NCI-H524 treated with DMSO at 0.1 percent for 48 hours (cell line): Measurements from ENCODE around the gene NPAS2.

Experiments used
- DNase-seq: peaks from one replicate; lab custom pipeline; 2025; lab: John Stamatoyannopoulos, UW

Gene NPAS2

DNA sequence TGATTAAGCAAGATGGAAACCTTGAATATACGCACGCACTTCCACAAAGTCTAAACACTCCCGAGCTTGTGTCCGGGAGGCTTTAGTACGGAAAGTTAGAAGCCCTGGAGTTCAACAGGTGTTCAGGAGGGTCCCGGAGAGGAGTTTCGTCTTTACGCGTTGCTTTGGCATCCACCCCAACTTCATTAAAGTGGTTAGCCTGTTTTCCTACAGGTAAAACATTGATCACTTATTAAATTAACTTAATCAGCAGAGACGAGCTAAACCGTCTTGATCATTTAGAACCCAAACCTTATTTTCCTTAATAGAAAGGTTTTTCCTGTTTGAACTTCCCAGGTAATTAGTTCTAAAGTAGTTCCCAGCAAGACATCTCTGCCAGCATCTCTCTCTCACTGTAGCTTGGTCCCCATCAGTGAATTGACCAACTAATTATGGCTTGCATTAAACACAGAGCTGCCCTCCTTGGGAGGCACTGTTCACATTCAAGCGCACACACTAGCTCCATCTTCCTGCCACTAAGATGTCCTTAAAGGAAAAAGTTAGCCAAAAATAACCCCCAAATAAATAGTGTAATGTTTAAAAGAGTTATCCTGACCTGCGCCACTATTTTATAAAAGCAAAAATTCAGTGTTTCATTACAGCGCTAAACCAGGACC is 1.4 kb downstream of the NPAS2 start:
- DNase-seq: no peak

DNA sequence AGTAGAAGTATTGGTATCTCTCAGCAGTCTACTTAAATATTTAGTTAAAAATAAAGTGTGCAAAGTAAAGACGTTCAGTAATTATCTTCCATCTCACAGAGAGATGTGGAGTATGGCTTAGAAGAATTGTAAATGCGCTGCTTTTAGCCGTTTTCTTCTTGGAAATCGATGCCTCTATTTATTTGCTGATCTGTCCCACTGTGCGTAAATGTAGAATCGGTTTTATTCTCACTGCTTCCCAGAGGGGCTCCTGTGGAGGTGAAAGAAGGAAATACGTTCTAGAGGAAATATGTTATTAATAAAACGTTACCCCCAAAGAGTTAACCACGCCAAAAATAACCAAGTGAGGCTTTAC is 1.9 kb downstream of the NPAS2 start:
- DNase-seq: no peak

DNA sequence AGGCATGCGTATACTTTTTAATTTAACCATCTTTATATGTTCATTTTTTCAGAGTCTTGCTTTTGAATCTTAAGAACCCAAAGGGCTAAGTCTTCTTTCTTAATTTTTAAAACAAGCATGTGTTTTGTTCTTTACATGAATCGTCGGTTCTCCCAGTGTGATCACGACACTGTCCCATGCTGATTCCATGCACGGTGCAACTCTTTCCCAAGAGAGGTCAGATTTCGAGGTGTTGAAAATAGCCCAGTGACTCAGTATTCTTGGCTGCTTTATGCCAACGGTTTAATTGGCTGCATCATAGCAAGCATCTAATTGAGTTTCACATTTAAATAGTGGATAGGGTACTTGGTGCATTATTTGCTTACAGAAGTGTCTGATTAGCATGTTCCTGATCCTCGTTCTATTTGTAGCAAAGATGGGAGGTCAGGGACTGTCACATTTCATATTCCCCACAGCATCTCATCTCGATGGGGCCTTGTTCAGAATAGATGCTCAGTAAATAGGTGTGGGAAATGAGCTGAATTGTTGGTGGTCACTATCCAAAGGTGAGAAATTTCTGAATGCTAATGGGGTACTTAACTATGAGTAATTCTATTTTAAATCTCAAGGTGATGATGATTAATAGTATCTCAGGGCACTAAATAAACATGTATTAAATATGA is 2.8 kb downstream of the NPAS2 start:
- DNase-seq: no peak

DNA sequence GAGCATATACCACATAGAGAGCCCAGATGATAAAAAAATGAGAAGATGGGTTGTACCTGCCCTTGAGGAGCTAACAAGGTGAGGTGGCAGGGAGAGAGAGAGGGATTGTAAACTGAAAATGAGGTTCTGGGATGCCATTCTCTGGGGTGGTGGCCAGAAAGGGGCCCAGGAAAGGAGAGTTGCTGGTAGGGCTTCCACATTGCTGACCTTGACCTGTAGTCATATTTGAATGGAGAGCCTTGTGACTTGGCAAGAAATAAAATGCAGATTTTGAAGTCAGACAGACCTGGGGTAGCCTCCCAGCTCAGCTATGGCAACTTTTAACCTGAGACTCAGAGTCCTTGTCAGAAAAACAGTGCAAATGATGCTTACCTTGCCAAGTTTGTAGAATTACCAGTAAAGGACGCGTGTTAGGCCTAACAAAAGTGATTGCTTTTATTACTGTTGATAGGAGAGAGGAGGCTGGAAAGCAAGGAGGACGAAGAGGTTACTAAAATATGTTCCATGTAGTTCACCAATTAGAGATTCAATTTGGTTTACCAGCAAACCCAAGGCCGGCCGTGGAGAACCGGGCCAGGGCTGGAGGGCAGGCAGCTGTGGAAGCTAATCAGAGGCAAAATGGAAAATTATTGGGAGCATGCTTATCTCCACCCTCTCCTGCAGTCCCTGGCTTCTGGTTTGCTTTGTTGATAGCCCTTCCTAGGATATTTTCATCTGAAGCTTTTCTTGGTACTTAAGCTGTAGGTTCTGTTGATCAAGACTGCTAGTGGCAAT is 3.9 kb downstream of the NPAS2 start:
- no peak for DNase-seq

DNA sequence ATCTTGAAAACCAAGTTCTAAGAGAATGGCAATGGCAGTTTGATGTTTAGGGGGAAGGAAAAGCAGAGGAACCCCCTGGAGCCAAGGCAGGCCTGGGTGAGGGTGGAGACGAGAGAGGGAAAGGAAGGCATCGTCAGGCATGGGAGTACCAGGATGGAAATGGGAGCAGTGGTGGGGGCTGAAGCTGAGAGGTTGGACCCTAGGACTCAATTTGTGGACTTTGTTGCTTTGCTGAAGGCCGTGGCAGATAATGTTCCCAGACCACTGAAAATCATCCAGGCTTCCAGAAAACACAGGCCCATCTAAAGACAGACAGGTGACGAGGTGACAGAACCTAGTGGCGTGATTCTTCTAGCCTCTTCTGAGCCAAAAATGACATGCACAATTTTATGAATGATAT is 4.9 kb downstream of the NPAS2 start:
- no peak for DNase-seq

DNA sequence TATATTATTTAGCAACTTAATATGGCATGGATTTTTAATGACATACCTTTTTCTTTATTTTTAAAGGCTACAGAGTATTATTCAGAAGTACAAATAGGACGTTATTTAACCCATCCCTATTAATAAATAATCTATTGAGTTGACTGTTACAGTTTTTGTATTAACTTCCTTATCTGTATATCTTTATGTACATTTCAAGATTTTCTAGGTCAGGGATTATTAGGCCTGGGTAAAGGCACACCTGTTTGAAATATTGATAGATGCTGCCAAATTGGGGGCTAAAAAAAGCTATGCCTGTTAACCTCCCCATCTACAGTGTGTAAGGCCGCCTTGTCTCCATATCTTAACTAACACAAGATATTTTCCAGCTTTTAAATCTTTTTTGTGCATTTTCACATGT is 6.6 kb downstream of the NPAS2 start:
- DNase-seq: no peak

DNA sequence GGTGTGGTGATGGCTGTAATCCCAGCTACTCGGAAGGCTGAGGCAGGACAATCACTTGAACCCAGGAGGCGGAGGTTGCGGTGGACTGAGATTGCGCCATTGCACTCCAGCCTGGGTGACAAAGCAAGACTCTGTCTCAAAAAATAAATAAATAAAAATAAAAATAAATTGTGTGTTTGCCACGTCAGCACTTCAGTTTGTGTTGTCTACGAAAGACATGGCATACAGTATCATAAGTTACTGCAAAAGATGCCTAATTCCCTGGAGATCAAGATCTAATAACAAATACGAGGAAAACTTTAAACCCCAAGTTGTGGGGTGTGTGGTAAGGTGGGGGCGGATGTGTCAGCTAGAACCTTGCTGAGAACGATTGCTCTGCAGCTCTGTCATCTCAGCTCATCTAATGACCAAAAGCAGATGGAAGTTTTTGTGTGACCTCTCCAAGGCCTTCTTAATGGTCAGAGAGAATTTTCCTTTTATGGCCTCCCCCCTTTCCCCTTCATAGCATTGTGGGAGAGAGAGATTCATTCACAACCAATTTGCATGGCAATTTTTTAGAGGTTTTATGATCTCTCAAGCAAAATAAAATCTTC is 11.3 kb downstream of the NPAS2 start:
- DNase-seq: no peak

DNA sequence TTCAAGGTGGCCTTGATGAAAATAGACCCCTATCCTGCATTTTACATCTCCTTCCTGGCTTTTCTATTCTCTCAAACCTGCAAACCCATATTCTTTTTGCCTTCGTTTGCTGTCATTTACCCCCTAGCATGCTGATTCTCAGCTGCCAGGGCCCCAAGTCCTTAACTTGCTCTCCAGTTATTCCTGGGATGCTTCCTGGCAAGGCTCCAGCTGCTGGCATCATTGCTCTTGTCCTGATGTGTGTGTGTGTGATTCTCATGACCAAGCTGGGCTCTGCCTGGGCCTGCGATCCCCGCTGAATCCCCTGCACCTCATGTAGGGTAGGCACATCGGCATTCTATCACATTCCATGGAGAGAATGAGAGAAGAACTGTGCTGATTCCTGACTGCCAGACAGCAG is 11.9 kb downstream of the NPAS2 start:
- DNase-seq: no peak

DNA sequence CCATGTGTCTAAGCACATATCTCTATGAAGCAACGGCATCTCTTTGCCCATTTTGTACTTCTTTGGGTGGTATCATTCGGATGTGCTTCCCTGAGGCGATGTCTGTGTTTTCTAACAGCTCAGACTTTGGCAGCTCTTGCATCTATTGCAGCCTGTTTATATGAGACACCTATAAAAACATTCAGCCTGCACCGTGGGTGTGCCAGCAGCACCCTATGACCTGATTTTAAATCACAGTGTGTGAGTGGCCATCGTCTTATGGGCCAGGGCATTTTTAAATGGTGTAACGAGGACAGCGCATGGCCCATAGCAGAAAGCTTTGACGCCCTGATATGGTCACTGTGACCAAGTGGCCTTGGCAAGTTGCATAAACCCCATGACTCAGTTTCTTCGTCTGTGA is 12.9 kb downstream of the NPAS2 start:
- DNase-seq: no peak

DNA sequence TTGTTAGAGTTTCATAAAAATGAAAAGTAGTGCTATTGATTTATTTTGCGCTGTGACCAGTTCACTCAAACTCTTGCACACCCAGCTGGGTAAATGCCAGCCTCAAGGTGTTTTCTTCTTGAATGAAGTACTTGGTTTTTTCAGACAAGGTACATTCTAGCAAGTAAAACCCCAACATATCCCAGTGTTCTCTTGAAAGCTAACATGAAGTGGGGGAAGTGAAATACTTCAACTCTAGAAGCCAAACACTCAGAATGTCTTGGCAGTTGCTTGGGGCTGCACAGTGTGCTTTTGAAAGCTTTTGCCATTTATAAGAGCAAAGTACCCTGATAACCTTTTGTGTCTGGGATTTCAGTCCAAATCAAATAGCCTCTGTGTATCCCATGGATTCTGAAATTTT is 13.4 kb downstream of the NPAS2 start:
- DNase-seq: no peak

DNA sequence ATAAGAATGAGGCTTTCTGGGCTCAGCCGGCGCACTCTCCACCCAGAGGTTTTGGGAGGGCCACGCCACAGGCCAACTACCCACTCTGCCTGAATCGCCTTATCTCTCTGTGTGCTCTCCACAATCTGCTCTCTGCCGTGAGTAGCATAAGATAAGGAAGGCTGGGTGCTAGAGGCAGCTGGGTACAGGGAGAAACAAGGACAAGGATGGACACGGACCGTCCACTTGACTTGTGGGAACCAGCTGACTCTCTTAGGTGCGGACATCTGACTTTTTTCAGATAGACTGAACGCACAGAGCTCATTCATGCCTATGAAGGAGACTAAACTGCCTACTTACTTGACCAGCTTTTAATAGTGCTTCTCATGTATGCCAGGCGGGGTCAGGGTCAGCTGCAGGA is 14.3 kb downstream of the NPAS2 start:
- DNase-seq: no peak

DNA sequence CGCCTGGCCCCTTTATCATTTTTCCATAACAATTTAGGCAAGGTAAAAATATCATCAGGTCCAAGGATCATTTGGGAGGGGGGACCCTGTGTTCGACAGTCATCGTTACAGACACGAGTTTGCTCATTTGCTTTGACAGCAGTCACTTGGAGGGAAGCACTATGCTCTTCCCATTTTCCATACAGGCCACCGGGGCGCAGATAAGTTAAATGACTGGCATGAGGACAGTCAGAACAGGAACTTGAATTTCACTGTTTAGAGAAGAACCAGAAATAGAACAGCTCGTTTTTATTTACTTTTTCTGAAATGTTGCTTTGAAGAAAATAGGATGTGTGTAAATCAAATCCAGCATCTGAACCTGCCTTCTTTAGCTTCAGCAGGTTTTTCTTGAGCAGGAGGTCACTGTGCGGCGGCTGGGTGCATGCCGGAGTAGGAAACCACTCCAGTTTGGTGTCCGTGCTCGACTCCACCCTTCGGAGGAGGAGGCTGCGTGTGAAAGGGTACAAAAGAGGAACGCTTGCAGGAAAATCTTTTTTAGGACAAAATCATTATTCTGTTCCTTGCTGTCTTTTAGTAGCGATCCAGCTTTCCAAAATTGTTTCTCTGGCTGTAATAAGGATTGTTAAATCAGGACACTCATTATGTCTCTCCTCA is 15.2 kb downstream of the NPAS2 start:
- DNase-seq: no peak

DNA sequence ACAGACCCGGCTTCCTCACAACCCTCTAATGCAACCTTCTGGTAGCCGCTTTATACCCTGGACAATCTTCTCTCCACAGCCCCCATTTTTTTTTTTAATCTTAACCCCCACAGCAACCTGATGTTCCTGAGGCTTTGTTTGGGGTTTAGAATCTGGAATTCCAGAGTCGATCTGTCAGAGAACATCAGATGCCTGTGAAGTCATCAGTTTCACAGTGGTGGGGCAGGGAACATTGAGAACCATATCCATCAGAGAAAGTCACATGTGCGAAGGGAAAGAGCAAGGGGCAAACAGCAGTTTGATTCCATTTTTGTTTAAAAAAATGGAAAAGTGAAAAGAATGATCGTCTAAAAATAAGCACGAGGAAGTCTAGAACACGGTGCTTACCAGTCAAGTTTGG is 20.6 kb downstream of the NPAS2 start:
- no peak for DNase-seq

DNA sequence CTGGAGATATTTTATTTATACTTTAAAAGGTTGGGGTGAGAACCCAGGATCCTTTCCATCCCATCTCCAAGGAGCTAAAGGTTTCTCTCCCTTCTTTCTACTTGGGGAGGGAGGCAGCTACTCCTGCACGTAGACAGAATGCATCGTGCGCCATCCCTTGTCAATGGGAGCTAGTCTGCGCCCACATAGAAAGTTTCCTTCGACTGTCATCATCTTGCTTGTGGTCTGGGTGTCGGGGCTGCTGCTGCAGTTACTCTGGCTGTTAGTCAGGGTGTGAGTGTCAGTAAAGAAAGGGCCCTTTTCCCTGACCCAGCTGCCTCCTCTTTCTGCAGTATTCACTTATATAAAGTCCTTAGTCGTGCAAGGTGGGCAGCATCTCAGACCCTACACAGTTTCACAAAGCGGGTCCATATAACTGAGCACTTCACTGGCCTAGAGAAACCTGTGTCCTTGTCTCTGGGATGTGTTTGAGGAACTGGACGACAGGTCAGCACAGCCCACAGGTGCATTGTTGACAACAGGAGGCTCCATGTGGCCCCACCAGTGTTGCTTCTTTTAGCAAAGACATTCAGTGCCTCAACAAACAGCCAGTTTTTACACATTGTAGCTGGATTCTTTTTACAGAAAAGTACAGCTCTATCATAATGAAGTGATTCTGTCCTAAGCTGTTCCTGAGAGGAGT is 22.4 kb downstream of the NPAS2 start:
- no peak for DNase-seq

DNA sequence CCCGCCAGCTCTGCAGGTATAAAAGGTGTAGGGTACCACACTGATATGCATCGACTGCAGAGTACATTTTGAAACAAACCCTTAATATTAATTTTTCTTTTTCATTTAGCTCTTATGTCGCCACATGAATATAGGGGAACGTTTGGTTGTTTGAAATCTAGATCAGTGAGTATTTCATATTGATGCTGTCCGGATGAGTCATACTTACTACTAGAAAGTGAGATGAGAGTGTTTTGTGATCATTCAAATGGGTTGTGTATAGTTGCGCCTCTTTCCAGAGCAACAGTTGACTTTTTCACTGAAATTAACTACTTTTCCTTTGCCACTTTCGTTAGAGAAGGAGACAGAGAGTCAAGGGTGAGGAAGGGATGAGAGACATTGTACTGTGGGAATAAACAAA is 24.6 kb downstream of the NPAS2 start:
- no peak for DNase-seq

DNA sequence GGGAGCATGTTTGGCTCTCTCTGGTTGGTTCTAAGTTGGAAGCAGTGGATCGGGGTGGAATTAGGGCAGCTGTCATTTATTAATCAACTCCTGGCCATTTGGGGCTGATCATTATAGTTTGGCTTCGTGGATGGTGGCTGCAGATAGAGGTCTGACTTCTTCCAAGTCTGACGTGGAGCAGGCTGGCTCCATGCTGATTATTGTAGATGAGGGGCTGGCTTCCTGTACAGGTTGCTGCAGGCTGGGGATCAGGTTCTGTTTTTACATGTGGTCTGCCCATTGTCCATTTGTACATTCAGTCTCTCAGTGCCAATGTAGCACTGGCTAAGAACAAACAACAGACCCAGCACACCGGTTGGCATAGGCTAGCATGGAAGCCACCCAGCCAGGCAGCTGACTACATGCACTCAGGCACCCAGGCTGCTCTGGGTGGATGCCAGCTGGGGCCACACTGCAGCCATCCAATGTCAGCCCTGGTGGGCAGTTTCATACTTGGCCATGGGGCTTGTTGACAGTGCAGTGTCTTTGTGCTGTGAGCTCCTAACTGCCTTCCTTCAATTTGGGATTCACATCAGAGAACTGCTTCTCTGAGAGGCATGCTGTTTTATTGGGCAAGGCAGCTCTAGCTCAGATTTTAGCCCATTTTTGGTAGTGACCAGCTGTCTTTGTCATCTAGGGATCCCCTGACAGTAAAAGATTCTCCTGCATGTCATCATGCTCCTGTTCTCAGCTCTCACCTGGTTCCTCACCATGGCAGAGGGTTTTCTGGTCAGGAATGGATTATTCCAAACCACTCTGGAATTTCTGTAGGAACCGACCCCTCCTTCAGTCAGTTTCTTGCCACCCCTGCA is 25.4 kb downstream of the NPAS2 start:
- DNase-seq: no peak

DNA sequence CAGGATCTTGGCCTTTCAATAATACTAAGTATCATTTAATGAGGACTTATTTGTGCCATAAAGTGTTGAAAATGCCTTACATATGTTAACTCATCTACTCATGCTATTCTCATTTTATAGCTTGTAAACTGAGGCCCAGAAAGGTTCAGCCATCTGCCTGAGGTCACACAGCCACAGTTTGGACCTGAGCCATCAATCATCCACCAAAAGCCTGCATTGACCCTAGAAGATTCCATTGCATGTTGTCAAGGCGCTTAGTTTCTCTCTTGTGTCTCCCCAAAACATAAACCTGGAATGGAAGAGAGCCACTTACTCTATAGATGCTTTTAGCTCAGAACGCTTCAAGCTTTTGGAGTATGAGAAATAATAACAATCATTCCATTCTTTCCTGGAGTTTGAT is 26.8 kb downstream of the NPAS2 start:
- no peak for DNase-seq

DNA sequence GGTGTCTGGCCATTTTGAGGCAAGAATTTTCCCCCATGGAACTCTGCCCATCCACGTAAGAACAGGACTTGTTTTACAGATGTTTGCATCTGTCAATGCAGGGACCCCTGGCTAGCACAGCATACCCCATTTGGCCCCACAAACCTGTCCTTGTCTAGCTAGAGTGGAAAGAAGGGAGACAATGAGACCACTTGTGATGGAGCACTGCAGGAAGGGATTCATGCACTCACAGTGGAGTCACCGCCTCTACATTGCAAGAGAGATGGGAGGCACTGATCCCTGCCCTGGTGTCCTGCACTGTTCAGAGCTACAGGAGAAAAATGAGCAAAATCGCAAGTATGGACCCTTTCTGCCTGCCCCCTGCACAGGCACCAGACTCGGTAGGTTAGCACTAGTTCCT is 32.5 kb downstream of the NPAS2 start:
- DNase-seq: no peak

DNA sequence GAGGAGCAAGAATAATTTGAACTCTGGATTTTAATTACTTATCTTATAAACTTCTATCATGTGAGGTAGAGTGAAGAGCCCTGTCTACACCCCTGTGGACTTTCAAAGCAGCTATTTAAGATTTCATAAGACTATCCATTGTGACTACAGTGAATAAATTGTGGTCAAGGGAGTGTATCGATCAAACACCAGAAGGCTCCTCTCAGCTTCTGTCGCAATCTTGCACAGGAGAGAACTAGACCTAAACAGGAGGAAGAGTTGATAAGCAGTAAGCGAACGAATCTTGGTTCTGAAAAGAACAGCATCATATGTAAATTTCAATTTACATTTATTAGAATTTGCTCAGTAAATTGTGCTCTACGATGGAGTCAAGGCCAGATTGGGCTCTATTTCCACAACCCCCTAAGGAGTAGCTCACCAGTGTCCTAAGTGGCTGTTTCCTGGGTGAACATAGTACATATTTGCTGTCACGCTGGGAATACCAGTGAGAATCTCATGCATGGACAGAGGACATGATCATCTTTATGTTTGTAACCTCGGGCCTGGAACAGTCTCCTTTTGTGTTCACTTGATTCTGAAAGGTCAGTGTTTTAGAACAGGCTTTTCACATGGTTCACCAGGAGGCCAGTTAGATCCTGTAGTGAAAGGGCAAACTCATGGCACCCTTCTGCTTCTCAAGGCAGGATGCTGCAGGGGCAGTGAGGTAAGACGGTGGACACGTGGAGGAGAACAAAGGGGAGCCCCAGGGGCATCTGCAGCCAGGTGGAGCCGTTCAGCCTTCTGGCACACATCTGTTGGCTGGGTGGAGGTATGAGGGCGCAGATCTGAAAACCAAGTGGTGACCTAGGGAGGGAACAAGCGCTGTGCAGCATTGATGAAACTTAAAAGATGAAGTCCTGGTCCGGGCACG is 33.3 kb downstream of the NPAS2 start:
- no peak for DNase-seq
